WTC11 (cell line): ENCODE data around the gene KIF24. TPM values are rescaled to one million over a fixed set of nuclear protein-coding genes. Genes with fewer than 3 reads are reported as not detected.
"Not testable (repeated sequence)": the region's sequence is repeated elsewhere in the genome, so short reads cannot be mapped to it uniquely, and the experiment has no call there.

Source experiments
- ATAC-seq: fragments of 200-7000 bp; cut with Tn5 transposase; 2 replicates; pipeline ENCODE4 v1.10.0; 2021; ENCODE audit warnings: mild to moderate bottlenecking, moderate library complexity
- CTCF ChIA-PET: fragments of 300-600 bp; sonication (Branson Sonifier 250); formaldehyde crosslinking; loops from one replicate; lab custom pipeline; 2021; ENCODE audit warnings: antibody characterized with exemption; lab: Charles Lee
- POLR2A ChIA-PET: fragments of 350-600 bp; sonication (Branson Sonifier 250); formaldehyde crosslinking; loops from one replicate; lab custom pipeline; 2021; ENCODE audit warnings: antibody characterized with exemption; lab: Charles Lee
- DNase-seq: peaks from one replicate; pipeline ENCODE4 v3.0.0; 2021; ENCODE audit warnings: low spot score
- H3K27ac Mint-ChIP-seq: 2 replicates; pipeline ENCODE4 v1.8.0; 2021; ENCODE audit warnings: mixed read lengths
- H3K27me3 Mint-ChIP-seq: 2 replicates; pipeline ENCODE4 v1.8.0; 2021; ENCODE audit warnings: low read depth, mild to moderate bottlenecking, moderate library complexity, mixed read lengths
- H3K36me3 Mint-ChIP-seq: 2 replicates; pipeline ENCODE4 v1.8.0; 2021; ENCODE audit warnings: mixed read lengths
- H3K4me1 Mint-ChIP-seq: 2 replicates; pipeline ENCODE4 v1.8.0; 2022; ENCODE audit warnings: mixed read lengths
- H3K4me3 Mint-ChIP-seq: 2 replicates; pipeline ENCODE4 v1.8.0; 2021; ENCODE audit warnings: mild to moderate bottlenecking, moderate library complexity, mixed read lengths
- H3K9me3 Mint-ChIP-seq: 2 replicates; pipeline ENCODE4 v1.8.0; 2021; ENCODE audit warnings: mixed read lengths
- ATF2 ChIP-seq: sonication (generic); formaldehyde crosslinking; IDR thresholded peaks from 2 replicates; pipeline ENCODE4 v1.8.1; 2022; ENCODE audit warnings: low read depth, missing genetic modification reagents, borderline replicate concordance
- ELF4 ChIP-seq: sonication (generic); formaldehyde crosslinking; IDR thresholded peaks from 2 replicates; pipeline ENCODE4 v1.8.1; 2022; ENCODE audit warnings: low read depth, mild to moderate bottlenecking, moderate library complexity, missing genetic modification reagents
- FOXJ3 ChIP-seq: sonication (generic); formaldehyde crosslinking; IDR thresholded peaks from 2 replicates; pipeline ENCODE4 v1.9.0; 2021; ENCODE audit warnings: missing genetic modification reagents, mild to moderate bottlenecking, borderline replicate concordance
- FOXP4 ChIP-seq: sonication (generic); formaldehyde crosslinking; IDR thresholded peaks from 2 replicates; pipeline ENCODE4 v1.8.0; 2022; ENCODE audit warnings: mild to moderate bottlenecking, missing genetic modification reagents
- IRF1 ChIP-seq: sonication (generic); formaldehyde crosslinking; IDR thresholded peaks from 2 replicates; pipeline ENCODE4 v1.8.0; 2023; ENCODE audit warnings: missing genetic modification reagents
- IRF2 ChIP-seq: sonication (generic); formaldehyde crosslinking; IDR thresholded peaks from 2 replicates; pipeline ENCODE4 v1.8.0; 2022; ENCODE audit warnings: low read depth, missing genetic modification reagents, borderline replicate concordance
- total RNA-seq: library from RNA; stranded (reverse); gene quantifications from 3 replicates; pipeline ENCODE4 v1.2.3, GENCODE V29; 2021
- TF ChIP-seq, protein P1 (sequence below): fragments of 250-450 bp; sonication (Bioruptor Pico); IDR thresholded peaks from 2 replicates; pipeline ENCODE4 v1.8.0; 2021; ENCODE audit warnings: mild to moderate bottlenecking
- TF ChIP-seq, protein P2 (sequence below): fragments of 250-450 bp; sonication (Bioruptor Pico); IDR thresholded peaks from 2 replicates; pipeline ENCODE4 v1.9.0; 2021; ENCODE audit warnings: mild to moderate bottlenecking, borderline replicate concordance
- TF ChIP-seq, protein P3 (sequence below): fragments of 250-450 bp; sonication (Bioruptor Pico); IDR thresholded peaks from 2 replicates; pipeline ENCODE4 v1.9.0; 2021; ENCODE audit warnings: mild to moderate bottlenecking
- TF ChIP-seq, protein P4 (sequence below): sonication (generic); formaldehyde crosslinking; IDR thresholded peaks from 2 replicates; pipeline ENCODE4 v1.8.1; 2023; ENCODE audit warnings: mild to moderate bottlenecking, missing genetic modification reagents, moderate library complexity

Gene KIF24
- total RNA-seq, 1 experiment from 2014 or later: 4.5 TPM

GRCh38 chr9:34362614-34363214 is 33.6 kb upstream of the KIF24 start:
- peaks cover 14% of the 10 kb centered on the region for H3K9me3 Mint-ChIP-seq
- DNase-seq: no peak
- peaks cover 12% of the 10 kb centered on the region for H3K36me3 Mint-ChIP-seq
- H3K4me3 Mint-ChIP-seq: no peak overlapping the region
- ATAC-seq: no peak
- POLR2A ChIA-PET: no interaction called here
- no peak overlapping the region for H3K27ac Mint-ChIP-seq
- CTCF ChIA-PET: interaction anchor here (1.7 to 2.1 kb wide), 3 partner anchors 10 to 16 kb away, joined by 6 to 13 read pairs (median 12); no protein-coding TSS in a partner anchor
- no peak for TF ChIP-seq FOXP4 (CRISPR knock-in tag)
- TF ChIP-seq, protein P1, sequence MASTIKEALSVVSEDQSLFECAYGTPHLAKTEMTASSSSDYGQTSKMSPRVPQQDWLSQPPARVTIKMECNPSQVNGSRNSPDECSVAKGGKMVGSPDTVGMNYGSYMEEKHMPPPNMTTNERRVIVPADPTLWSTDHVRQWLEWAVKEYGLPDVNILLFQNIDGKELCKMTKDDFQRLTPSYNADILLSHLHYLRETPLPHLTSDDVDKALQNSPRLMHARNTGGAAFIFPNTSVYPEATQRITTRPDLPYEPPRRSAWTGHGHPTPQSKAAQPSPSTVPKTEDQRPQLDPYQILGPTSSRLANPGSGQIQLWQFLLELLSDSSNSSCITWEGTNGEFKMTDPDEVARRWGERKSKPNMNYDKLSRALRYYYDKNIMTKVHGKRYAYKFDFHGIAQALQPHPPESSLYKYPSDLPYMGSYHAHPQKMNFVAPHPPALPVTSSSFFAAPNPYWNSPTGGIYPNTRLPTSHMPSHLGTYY (CRISPR knock-in tag): no peak
- TF ChIP-seq IRF1 (CRISPR knock-in tag): no peak
- TF ChIP-seq, protein P2, sequence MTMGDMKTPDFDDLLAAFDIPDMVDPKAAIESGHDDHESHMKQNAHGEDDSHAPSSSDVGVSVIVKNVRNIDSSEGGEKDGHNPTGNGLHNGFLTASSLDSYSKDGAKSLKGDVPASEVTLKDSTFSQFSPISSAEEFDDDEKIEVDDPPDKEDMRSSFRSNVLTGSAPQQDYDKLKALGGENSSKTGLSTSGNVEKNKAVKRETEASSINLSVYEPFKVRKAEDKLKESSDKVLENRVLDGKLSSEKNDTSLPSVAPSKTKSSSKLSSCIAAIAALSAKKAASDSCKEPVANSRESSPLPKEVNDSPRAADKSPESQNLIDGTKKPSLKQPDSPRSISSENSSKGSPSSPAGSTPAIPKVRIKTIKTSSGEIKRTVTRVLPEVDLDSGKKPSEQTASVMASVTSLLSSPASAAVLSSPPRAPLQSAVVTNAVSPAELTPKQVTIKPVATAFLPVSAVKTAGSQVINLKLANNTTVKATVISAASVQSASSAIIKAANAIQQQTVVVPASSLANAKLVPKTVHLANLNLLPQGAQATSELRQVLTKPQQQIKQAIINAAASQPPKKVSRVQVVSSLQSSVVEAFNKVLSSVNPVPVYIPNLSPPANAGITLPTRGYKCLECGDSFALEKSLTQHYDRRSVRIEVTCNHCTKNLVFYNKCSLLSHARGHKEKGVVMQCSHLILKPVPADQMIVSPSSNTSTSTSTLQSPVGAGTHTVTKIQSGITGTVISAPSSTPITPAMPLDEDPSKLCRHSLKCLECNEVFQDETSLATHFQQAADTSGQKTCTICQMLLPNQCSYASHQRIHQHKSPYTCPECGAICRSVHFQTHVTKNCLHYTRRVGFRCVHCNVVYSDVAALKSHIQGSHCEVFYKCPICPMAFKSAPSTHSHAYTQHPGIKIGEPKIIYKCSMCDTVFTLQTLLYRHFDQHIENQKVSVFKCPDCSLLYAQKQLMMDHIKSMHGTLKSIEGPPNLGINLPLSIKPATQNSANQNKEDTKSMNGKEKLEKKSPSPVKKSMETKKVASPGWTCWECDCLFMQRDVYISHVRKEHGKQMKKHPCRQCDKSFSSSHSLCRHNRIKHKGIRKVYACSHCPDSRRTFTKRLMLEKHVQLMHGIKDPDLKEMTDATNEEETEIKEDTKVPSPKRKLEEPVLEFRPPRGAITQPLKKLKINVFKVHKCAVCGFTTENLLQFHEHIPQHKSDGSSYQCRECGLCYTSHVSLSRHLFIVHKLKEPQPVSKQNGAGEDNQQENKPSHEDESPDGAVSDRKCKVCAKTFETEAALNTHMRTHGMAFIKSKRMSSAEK (CRISPR knock-in tag): no peak
- no peak for TF ChIP-seq ELF4 (CRISPR knock-in tag)
- peaks cover 27% of the 10 kb centered on the region for H3K4me1 Mint-ChIP-seq
- H3K27me3 Mint-ChIP-seq: no peaks in the 10 kb centered on the region

GRCh38 chr9:34352957-34353356 is 23.9 kb upstream of the KIF24 start:
- peaks cover 24% of the 10 kb centered on the region for H3K9me3 Mint-ChIP-seq
- H3K27ac Mint-ChIP-seq, H3K27me3 Mint-ChIP-seq, H3K36me3 Mint-ChIP-seq, POLR2A ChIA-PET, H3K4me1 Mint-ChIP-seq, ATAC-seq, CTCF ChIA-PET, DNase-seq, H3K4me3 Mint-ChIP-seq: not testable (repeated sequence)

GRCh38 chr9:34352122-34352652 is 23.1 kb upstream of the KIF24 start:
- H3K4me3 Mint-ChIP-seq, CTCF ChIA-PET, DNase-seq, H3K4me1 Mint-ChIP-seq, H3K36me3 Mint-ChIP-seq, ATAC-seq, H3K27me3 Mint-ChIP-seq, POLR2A ChIA-PET, H3K27ac Mint-ChIP-seq: not testable (repeated sequence)
- peaks cover 17% of the 10 kb centered on the region for H3K9me3 Mint-ChIP-seq

DNA sequence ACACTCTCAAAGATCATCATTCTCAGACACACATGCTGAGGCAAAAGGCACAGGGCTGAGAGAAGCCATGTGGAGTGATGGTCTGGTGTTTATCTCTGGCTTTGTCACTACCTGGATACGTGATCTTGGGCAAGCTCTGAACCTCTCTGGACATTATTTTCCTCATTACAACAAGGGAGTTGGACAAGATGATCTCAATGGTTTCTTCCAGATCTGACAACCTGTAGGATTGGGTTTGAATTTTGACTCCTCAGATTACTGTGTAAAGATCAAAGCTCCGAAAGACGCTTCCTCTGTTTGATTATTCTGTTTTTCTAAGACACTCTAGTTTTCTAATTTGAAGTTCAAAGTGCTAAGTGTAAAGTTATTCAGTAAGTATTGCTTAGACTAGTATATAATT is 20.3 kb upstream of the KIF24 start:
- no peak overlapping the region for H3K4me3 Mint-ChIP-seq
- H3K4me1 Mint-ChIP-seq: peaks cover 7% of the 10 kb centered on the region; the same call in 1 of the 2 replicates
- DNase-seq: no peak
- ChIA-PET POLR2A (no interaction called here), CTCF (interaction anchor here (0.8 to 1.2 kb wide), 2 partner anchors 17 to 30 kb away, joined by 3 read pairs; no protein-coding TSS in a partner anchor)
- no peak for ATAC-seq
- H3K36me3 Mint-ChIP-seq: peaks cover 3% of the 10 kb centered on the region; the same call in 1 of the 2 replicates
- H3K27ac Mint-ChIP-seq: no peak overlapping the region
- H3K9me3 Mint-ChIP-seq: no peaks in the 10 kb centered on the region
- H3K27me3 Mint-ChIP-seq: no peaks in the 10 kb centered on the region
- TF ChIP-seq IRF2 (CRISPR knock-in tag) (no peak), FOXJ3 (CRISPR knock-in tag) (no peak), ATF2 (no peak)
- TF ChIP-seq, protein P3, sequence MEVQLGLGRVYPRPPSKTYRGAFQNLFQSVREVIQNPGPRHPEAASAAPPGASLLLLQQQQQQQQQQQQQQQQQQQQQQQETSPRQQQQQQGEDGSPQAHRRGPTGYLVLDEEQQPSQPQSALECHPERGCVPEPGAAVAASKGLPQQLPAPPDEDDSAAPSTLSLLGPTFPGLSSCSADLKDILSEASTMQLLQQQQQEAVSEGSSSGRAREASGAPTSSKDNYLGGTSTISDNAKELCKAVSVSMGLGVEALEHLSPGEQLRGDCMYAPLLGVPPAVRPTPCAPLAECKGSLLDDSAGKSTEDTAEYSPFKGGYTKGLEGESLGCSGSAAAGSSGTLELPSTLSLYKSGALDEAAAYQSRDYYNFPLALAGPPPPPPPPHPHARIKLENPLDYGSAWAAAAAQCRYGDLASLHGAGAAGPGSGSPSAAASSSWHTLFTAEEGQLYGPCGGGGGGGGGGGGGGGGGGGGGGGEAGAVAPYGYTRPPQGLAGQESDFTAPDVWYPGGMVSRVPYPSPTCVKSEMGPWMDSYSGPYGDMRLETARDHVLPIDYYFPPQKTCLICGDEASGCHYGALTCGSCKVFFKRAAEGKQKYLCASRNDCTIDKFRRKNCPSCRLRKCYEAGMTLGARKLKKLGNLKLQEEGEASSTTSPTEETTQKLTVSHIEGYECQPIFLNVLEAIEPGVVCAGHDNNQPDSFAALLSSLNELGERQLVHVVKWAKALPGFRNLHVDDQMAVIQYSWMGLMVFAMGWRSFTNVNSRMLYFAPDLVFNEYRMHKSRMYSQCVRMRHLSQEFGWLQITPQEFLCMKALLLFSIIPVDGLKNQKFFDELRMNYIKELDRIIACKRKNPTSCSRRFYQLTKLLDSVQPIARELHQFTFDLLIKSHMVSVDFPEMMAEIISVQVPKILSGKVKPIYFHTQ: no peak
- TF ChIP-seq, protein P4, sequence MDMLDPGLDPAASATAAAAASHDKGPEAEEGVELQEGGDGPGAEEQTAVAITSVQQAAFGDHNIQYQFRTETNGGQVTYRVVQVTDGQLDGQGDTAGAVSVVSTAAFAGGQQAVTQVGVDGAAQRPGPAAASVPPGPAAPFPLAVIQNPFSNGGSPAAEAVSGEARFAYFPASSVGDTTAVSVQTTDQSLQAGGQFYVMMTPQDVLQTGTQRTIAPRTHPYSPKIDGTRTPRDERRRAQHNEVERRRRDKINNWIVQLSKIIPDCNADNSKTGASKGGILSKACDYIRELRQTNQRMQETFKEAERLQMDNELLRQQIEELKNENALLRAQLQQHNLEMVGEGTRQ (CRISPR knock-in tag): no peak
